Breast epithelium (tissue), 4 donors: ENCODE data around the gene CYP2W1. TPM values are rescaled to one million over a fixed set of nuclear protein-coding genes. Genes with fewer than 3 reads are reported as not detected.

Experiments used
- DNase-seq, 2 donors: peaks; one replicate each; pipeline ENCODE4 v3.0.0-alpha.2; 2019; ENCODE audit warnings: low spot score in 2 of 2
- H3K27ac ChIP-seq, 2 donors: fragments of 200-600 bp; sonication (generic) in 1 of 2; one replicate each; pipeline ENCODE4 v1.5.1; 2016 to 2019; ENCODE audit warnings: mild to moderate bottlenecking in 1 of 2
- H3K27me3 ChIP-seq, 2 donors: fragments of 200-600 bp; sonication (generic) in 1 of 2; one replicate each; pipeline versions ENCODE4 v1.5.1 to v1.6.0; 2017 to 2019; ENCODE audit warnings: control low read depth in 1 of 2, mild to moderate bottlenecking in 1 of 2
- H3K36me3 ChIP-seq: fragments of 200-600 bp; one replicate; pipeline ENCODE4 v1.5.1; 2019
- H3K4me1 ChIP-seq, 2 donors: fragments of 200-600 bp; sonication (generic); one replicate each; pipeline ENCODE4 v1.5.1; 2016 to 2019; ENCODE audit warnings: control low read depth in 1 of 2
- H3K4me3 ChIP-seq, 3 donors: fragments of 200-600 bp; sonication (generic); 1 replicate in 2 of 3; 2 replicates in 1 of 3; pipeline ENCODE4 v1.5.1; 2016 to 2019; ENCODE audit warnings: mild to moderate bottlenecking in 3 of 3, moderate library complexity in 2 of 3
- H3K9me3 ChIP-seq, 2 donors: fragments of 200-600 bp; sonication (generic) in 1 of 2; one replicate each; pipeline ENCODE4 v1.5.1; 2016 to 2019; ENCODE audit warnings: control low read depth in 1 of 2
- CTCF ChIP-seq, 3 donors: fragments of 450-650 bp; IDR thresholded peaks; one replicate each; pipeline ENCODE4 v1.5.1; 2016 to 2017; ENCODE audit warnings: antibody characterized with exemption in 3 of 3, mild to moderate bottlenecking in 3 of 3, moderate library complexity in 3 of 3
- POLR2A ChIP-seq: fragments of 450-650 bp; IDR thresholded peaks from one replicate; pipeline ENCODE4 v1.6.1; 2016; ENCODE audit warnings: antibody characterized with exemption, mild to moderate bottlenecking, moderate library complexity
- POLR2AphosphoS5 ChIP-seq, 3 donors: sonication (generic); formaldehyde crosslinking; IDR thresholded peaks; one replicate each; pipeline ENCODE4 v1.6.1; 2017; ENCODE audit warnings: antibody characterized with exemption in 3 of 3
- intact Hi-C: fragments of 100-400 bp; cut with DNase I; formaldehyde crosslinking; loops from one replicate; pipeline ENCODE4 v1.15.1; 2023; ENCODE audit warnings: low total_unique reads
- total RNA-seq, 3 donors: library from RNA; depleted of rRNA; stranded (reverse); fragments of >200 nt; gene quantifications; one replicate each; pipeline ENCODE4 v1.1.0, GENCODE V29; 2016

Gene CYP2W1
- total RNA-seq, 3 donors from 2014 or later, result not detected

DNA sequence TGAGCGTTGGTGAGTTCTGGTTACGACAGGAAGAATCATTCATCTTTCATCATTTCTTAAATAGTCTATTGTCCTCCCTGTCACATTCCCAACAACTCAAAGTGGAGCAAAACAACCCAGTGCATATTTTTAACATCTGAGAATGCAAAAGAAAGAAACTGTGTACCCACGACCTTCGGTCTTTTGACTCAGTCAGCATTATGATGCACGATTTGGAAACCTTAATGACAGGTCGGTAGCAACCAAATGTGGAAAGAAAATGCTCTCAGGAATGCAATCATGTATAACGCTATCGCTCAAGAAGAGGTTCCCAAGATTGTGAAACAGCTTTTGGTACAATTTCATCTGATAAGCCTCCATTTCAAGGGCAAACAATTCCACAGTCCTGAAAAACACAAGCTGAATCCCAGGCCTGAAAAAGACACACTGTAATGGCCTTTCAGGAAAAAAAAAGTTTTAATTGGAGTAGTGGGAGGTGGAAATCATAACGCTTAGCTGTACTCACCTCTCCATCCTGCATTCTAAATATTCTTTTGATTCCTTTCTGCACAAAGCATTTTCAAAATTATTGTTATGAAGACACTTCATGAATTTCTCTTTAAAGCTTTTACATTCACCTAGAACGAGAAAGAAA lies 10.2 kb upstream of the CYP2W1 start:
- Histone ChIP-seq H3K36me3 (peaks cover 8% of the 10 kb centered on the region), H3K4me1 (peaks cover 0 to 10% of the 10 kb centered on the region in 2 donors), H3K27ac (no peak overlapping the region), H3K27me3 (no peaks in the 10 kb centered on the region), H3K4me3 (no peak overlapping the region), H3K9me3 (no peaks in the 10 kb centered on the region)
- intact Hi-C loops, result loop anchor here (5.0 kb wide), 1 partner anchor 1740 kb away; no protein-coding TSS in a partner anchor
- no peak for TF ChIP-seq CTCF (IDR thresholded peaks at IDR 0.05)
- no peak for TF ChIP-seq POLR2AphosphoS5 (IDR thresholded peaks at IDR 0.05)
- no peak for TF ChIP-seq POLR2A
- DNase-seq, result no peak

- Histone ChIP-seq H3K4me1 (peaks cover 0 to 10% of the 10 kb centered on the region in 2 donors), H3K4me3 (peak overlapping the region in 1 of 3 donors; percentile 12), H3K27me3 (no peaks in the 10 kb centered on the region), H3K36me3 (peaks cover 4% of the 10 kb centered on the region), H3K27ac (no peak overlapping the region), H3K9me3 (no peaks in the 10 kb centered on the region)
- DNase-seq, result no peak
- intact Hi-C loops, result loop anchor here (5.0 kb wide), 1 partner anchor 1739 kb away; no protein-coding TSS in a partner anchor
- TF ChIP-seq POLR2AphosphoS5 (IDR thresholded peaks at IDR 0.05) (no peak), POLR2A (no peak), CTCF (IDR thresholded peaks at IDR 0.05) (no peak)
These were observed 9.7 kb upstream of the CYP2W1 start for GRCh38 chr7:973312-973711.

GRCh38 chr7:974172-974571 lies 8.8 kb upstream of the CYP2W1 start:
- Histone ChIP-seq H3K27me3 (no peaks in the 10 kb centered on the region), H3K4me1 (peaks cover 0 to 10% of the 10 kb centered on the region in 2 donors), H3K27ac (no peak overlapping the region), H3K9me3 (no peaks in the 10 kb centered on the region), H3K4me3 (peak overlapping the region; percentile 69 to 88 (median 81)), H3K36me3 (no peaks in the 10 kb centered on the region)
- TF ChIP-seq POLR2A (no peak), CTCF (IDR thresholded peaks at IDR 0.05) (no peak), POLR2AphosphoS5 (IDR thresholded peaks at IDR 0.05) (no peak)
- intact Hi-C loops, result loop anchor here (5.0 kb wide), 1 partner anchor 1738 kb away; no protein-coding TSS in a partner anchor
- no peak for DNase-seq

- peak within 1 kb of the TSS; percentile 69 to 88 (median 81) for H3K4me3 ChIP-seq
- TF ChIP-seq CTCF (IDR thresholded peaks at IDR 0.05) (no peak), POLR2A (peak; percentile 55), POLR2AphosphoS5 (IDR thresholded peaks at IDR 0.05) (peak; percentile 75 to 88 (median 83))
- no peaks in the 10 kb centered on the region for H3K36me3 ChIP-seq
- H3K27me3 ChIP-seq, result no peaks in the 10 kb centered on the region
- intact Hi-C loops, result loop anchor here (5.0 kb wide), 1 partner anchor 1737 kb away; no protein-coding TSS in a partner anchor
- H3K27ac ChIP-seq, result peak within 1 kb of the TSS; percentile 94 to 97
- peaks cover 0 to 10% of the 10 kb centered on the region in 2 donors for H3K4me1 ChIP-seq
- peak; percentile 74 to 87 for DNase-seq
- no peaks in the 10 kb centered on the region for H3K9me3 ChIP-seq
These were observed 7.9 kb upstream of the CYP2W1 start, which contains the start of gene COX19 for GRCh38 chr7:974820-975681. COX19 (minus strand) TSS chr7:975549; CDS start chr7:975509, 40 bp downstream.
